GM10248 (cell line): ENCODE results near the gene CAMK1G.

Experiments
- CTCF ChIA-PET: fragments of 300-600 bp; sonication (Branson Sonifier 250); formaldehyde crosslinking; extraction: SDS; loops from one replicate; lab custom pipeline; 2021; ENCODE audit warnings: antibody characterized with exemption; lab: Yijun Ruan, JAX
- POLR2A ChIA-PET: fragments of 350-650 bp; sonication (Branson Sonifier 250); formaldehyde crosslinking; extraction: SDS; loops from one replicate; lab custom pipeline; 2020; ENCODE audit warnings: antibody characterized with exemption; lab: Yijun Ruan, JAX
- DNase-seq: peaks from one replicate; pipeline ENCODE4 v3.0.0; 2012; ENCODE audit errors: extremely low spot score
- CTCF ChIP-seq: IDR thresholded peaks from 2 replicates; pipeline ENCODE4 v1.5.1; 2012; ENCODE audit warnings: mild to moderate bottlenecking, low read depth; ENCODE audit errors: extremely low read depth, missing control alignments, control extremely low read depth

The CAMK1G gene

GRCh38 chr1:209609041-209609790, 25.7 kb downstream of the CAMK1G start:
- ChIA-PET CTCF (interaction anchor here (0.8 to 16.7 kb wide), 10 partner anchors 5 to 151 kb away, joined by 3 to 148 read pairs (median 6); no protein-coding TSS in a partner anchor), POLR2A (no interaction called here)
- no peak for TF ChIP-seq CTCF
- no peak for DNase-seq

- DNase-seq, result no peak
- POLR2A ChIA-PET, result no interaction called here
- CTCF ChIA-PET, result interaction anchor here (0.9 to 15.0 kb wide), 8 partner anchors 9 to 34 kb away, joined by 3 to 148 read pairs (median 12); no protein-coding TSS in a partner anchor
- TF ChIP-seq CTCF, result no peak
These were observed 26.5 kb downstream of the CAMK1G start for GRCh38 chr1:209609791-209610630.

- POLR2A ChIA-PET, result no interaction called here
These were observed 27.1 kb downstream of the CAMK1G start for GRCh38 chr1:209610631-209610905.

GRCh38 chr1:209611771-209612570, 28.5 kb downstream of the CAMK1G start:
- POLR2A ChIA-PET, result no interaction called here
- CTCF ChIA-PET, result interaction anchor here (1.0 to 15.0 kb wide), 7 partner anchors 11 to 82 kb away, joined by 3 to 148 read pairs (median 6); no protein-coding TSS in a partner anchor
- no peak for DNase-seq
- no peak for TF ChIP-seq CTCF

More at GRCh38 chr1:209610631-209610905, 27.1 kb downstream of the CAMK1G start:
- CTCF ChIA-PET, result interaction anchor here (0.9 to 15.0 kb wide), 7 partner anchors 9 to 44 kb away, joined by 4 to 148 read pairs (median 7); no protein-coding TSS in a partner anchor
- no peak for TF ChIP-seq CTCF
- DNase-seq, result no peak

GRCh38 chr1:209612646-209613399, 29.3 kb downstream of the CAMK1G start:
- TF ChIP-seq CTCF, result no peak
- ChIA-PET CTCF (interaction anchor here (0.8 to 15.0 kb wide), 5 partner anchors 11 to 75 kb away, joined by 3 to 148 read pairs (median 28); no protein-coding TSS in a partner anchor), POLR2A (no interaction called here)
- no peak for DNase-seq
